SU-DHL-6 (cell line): ENCODE data around the gene MIA2.

ENCODE experiments used
- CTCF ChIP-seq: fragments of 200-600 bp; sonication (generic); IDR thresholded peaks from one replicate; pipeline ENCODE4 v1.5.1; 2017; ENCODE audit warnings: antibody characterized with exemption, mild to moderate bottlenecking, low read length, moderate library complexity; ENCODE audit not compliant: insufficient read depth, poor library complexity, severe bottlenecking
- EZH2phosphoT487 ChIP-seq: fragments of 200-600 bp; sonication (generic), shearing (Covaris generic); conservative IDR thresholded peaks from 2 replicates; pipeline ENCODE4 v1.6.1; 2018; ENCODE audit warnings: mild to moderate bottlenecking, antibody characterized with exemption, low read length, moderate library complexity, mixed read lengths

GRCh38 chr14:39432179-39432618, 198.5 kb downstream of the MIA2 start, which contains the start of gene FBXO33:
- TF ChIP-seq CTCF (no peak), EZH2phosphoT487 (no peak)
